Measurements from ENCODE around the gene GRIN1. TPM values are rescaled to one million over a fixed set of nuclear protein-coding genes. Genes with fewer than 3 reads are reported as not detected.

Gene GRIN1
- total and polyA plus RNA-seq, 2 of the 13 experiments (the other 11 are each of a cell fraction or from before 2014, with no cell fraction given), result 0.13 TPM; not detected in 1

DNA sequence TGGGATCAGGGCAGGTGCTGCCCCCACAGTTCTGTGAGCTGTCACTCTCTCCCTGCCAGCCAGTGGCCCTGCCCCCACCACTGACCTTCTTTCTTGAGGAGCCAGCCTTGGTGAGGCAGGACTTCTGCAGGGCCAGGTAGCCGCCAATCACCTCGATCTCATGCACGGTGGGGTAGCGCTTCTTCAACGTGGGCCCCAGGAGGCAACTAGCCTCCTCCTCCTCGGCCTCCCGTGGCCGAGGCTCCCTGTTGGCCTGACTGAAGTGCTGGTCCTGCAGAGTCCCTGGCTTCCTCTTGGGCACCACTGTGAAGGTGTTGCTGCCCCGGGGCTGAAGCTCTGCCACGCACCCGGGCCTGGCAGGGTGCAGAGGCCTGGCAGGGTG is 59.9 kb downstream of the GRIN1 start (continued):
- TF ChIP-seq, protein P1, sequence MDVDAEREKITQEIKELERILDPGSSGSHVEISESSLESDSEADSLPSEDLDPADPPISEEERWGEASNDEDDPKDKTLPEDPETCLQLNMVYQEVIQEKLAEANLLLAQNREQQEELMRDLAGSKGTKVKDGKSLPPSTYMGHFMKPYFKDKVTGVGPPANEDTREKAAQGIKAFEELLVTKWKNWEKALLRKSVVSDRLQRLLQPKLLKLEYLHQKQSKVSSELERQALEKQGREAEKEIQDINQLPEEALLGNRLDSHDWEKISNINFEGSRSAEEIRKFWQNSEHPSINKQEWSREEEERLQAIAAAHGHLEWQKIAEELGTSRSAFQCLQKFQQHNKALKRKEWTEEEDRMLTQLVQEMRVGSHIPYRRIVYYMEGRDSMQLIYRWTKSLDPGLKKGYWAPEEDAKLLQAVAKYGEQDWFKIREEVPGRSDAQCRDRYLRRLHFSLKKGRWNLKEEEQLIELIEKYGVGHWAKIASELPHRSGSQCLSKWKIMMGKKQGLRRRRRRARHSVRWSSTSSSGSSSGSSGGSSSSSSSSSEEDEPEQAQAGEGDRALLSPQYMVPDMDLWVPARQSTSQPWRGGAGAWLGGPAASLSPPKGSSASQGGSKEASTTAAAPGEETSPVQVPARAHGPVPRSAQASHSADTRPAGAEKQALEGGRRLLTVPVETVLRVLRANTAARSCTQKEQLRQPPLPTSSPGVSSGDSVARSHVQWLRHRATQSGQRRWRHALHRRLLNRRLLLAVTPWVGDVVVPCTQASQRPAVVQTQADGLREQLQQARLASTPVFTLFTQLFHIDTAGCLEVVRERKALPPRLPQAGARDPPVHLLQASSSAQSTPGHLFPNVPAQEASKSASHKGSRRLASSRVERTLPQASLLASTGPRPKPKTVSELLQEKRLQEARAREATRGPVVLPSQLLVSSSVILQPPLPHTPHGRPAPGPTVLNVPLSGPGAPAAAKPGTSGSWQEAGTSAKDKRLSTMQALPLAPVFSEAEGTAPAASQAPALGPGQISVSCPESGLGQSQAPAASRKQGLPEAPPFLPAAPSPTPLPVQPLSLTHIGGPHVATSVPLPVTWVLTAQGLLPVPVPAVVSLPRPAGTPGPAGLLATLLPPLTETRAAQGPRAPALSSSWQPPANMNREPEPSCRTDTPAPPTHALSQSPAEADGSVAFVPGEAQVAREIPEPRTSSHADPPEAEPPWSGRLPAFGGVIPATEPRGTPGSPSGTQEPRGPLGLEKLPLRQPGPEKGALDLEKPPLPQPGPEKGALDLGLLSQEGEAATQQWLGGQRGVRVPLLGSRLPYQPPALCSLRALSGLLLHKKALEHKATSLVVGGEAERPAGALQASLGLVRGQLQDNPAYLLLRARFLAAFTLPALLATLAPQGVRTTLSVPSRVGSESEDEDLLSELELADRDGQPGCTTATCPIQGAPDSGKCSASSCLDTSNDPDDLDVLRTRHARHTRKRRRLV (CRISPR knock-in tag; IDR thresholded peaks at IDR 0.05), result no peak
- 0 out of 2 replicates have a peak, but pooled peaks have one; percentile 38 for TF ChIP-seq ZFP90 (CRISPR knock-in tag; IDR thresholded peaks at IDR 0.05; ENCODE audit: borderline replicate concordance)
- no peak for TF ChIP-seq ZNF136 (CRISPR knock-in tag; IDR thresholded peaks at IDR 0.05; ENCODE audit: low read depth)
- TF ChIP-seq POGZ (CRISPR knock-in tag; IDR thresholded peaks at IDR 0.05), result no peak
- TF ChIP-seq NFKB2 (CRISPR knock-in tag; IDR thresholded peaks at IDR 0.05; ENCODE audit: borderline replicate concordance), result no peak
- TF ChIP-seq, protein P2, sequence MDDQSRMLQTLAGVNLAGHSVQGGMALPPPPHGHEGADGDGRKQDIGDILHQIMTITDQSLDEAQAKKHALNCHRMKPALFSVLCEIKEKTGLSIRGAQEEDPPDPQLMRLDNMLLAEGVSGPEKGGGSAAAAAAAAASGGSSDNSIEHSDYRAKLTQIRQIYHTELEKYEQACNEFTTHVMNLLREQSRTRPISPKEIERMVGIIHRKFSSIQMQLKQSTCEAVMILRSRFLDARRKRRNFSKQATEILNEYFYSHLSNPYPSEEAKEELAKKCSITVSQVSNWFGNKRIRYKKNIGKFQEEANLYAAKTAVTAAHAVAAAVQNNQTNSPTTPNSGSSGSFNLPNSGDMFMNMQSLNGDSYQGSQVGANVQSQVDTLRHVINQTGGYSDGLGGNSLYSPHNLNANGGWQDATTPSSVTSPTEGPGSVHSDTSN (CRISPR knock-in tag; IDR thresholded peaks at IDR 0.05; ENCODE audit: borderline replicate concordance), result no peak
- TF ChIP-seq, protein P3, sequence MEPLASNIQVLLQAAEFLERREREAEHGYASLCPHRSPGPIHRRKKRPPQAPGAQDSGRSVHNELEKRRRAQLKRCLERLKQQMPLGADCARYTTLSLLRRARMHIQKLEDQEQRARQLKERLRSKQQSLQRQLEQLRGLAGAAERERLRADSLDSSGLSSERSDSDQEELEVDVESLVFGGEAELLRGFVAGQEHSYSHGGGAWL (CRISPR knock-in tag; IDR thresholded peaks at IDR 0.05), result no peak
- TF ChIP-seq ZNF790 (CRISPR knock-in tag; IDR thresholded peaks at IDR 0.05; ENCODE audit: borderline replicate concordance), result no peak
- TF ChIP-seq, protein P4, sequence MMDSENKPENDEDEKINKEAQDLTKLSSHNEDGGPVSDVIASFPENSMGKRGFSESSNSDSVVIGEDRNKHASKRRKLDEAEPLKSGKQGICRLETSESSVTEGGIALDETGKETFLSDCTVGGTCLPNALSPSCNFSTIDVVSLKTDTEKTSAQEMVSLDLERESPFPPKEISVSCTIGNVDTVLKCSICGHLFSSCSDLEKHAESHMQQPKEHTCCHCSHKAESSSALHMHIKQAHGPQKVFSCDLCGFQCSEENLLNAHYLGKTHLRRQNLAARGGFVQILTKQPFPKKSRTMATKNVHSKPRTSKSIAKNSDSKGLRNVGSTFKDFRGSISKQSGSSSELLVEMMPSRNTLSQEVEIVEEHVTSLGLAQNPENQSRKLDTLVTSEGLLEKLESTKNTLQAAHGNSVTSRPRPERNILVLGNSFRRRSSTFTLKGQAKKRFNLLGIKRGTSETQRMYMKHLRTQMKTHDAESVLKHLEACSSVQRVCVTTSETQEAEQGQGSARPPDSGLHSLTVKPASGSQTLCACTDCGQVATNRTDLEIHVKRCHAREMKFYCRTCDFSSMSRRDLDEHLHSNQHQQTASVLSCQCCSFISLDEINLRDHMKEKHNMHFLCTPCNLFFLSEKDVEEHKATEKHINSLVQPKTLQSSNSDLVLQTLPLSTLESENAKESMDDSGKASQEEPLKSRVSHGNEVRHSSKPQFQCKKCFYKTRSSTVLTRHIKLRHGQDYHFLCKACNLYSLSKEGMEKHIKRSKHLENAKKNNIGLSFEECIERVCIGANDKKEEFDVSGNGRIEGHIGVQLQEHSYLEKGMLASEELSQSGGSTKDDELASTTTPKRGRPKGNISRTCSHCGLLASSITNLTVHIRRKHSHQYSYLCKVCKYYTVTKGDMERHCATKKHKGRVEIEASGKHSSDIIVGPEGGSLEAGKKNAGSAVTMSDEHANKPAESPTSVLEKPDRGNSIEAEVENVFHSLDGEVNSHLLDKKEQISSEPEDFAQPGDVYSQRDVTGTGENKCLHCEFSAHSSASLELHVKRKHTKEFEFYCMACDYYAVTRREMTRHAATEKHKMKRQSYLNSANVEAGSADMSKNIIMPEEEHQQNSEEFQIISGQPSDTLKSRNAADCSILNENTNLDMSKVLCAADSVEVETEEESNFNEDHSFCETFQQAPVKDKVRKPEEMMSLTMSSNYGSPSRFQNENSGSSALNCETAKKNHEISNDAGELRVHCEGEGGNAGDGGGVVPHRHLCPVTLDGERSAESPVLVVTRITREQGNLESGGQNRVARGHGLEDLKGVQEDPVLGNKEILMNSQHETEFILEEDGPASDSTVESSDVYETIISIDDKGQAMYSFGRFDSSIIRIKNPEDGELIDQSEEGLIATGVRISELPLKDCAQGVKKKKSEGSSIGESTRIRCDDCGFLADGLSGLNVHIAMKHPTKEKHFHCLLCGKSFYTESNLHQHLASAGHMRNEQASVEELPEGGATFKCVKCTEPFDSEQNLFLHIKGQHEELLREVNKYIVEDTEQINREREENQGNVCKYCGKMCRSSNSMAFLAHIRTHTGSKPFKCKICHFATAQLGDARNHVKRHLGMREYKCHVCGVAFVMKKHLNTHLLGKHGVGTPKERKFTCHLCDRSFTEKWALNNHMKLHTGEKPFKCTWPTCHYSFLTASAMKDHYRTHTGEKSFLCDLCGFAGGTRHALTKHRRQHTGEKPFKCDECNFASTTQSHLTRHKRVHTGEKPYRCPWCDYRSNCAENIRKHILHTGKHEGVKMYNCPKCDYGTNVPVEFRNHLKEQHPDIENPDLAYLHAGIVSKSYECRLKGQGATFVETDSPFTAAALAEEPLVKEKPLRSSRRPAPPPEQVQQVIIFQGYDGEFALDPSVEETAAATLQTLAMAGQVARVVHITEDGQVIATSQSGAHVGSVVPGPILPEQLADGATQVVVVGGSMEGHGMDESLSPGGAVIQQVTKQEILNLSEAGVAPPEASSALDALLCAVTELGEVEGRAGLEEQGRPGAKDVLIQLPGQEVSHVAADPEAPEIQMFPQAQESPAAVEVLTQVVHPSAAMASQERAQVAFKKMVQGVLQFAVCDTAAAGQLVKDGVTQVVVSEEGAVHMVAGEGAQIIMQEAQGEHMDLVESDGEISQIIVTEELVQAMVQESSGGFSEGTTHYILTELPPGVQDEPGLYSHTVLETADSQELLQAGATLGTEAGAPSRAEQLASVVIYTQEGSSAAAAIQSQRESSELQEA (CRISPR knock-in tag; IDR thresholded peaks at IDR 0.05; ENCODE audit: not compliant biosample characterization), result no peak
- TF ChIP-seq ZNF777 (CRISPR knock-in tag; IDR thresholded peaks at IDR 0.05), result 0 out of 2 replicates have a peak, but pooled peaks have one; percentile 43
- no peak for TF ChIP-seq CEBPG (CRISPR knock-in tag; IDR thresholded peaks at IDR 0.05)
- TF ChIP-seq ZNF260 (CRISPR knock-in tag; IDR thresholded peaks at IDR 0.05; ENCODE audit: borderline replicate concordance, low read depth), result no peak
- no peak for TF ChIP-seq NFE2L2 (IDR thresholded peaks at IDR 0.05; ENCODE audit: low read length)
- TF ChIP-seq ZNF451 (CRISPR knock-in tag; IDR thresholded peaks at IDR 0.05), result no peak

Data from HepG2 (cell line).